PFSK-1 (cell line): ENCODE measurements around the gene PHRF1. TPM values are rescaled to one million over a fixed set of nuclear protein-coding genes. Genes with fewer than 3 reads are reported as not detected.

Source experiments
- FOXP2 ChIP-seq: optimal IDR thresholded peaks from 2 replicates; pipeline ENCODE3; 2011; ENCODE audit warnings: borderline replicate concordance, control low read depth, inconsistent platforms; ENCODE audit not compliant: insufficient read depth; ENCODE audit errors: extremely low read length, extremely low read depth
- POLR2AphosphoS5 ChIP-seq: IDR thresholded peaks from 2 replicates; pipeline ENCODE4 v1.6.1; 2012; ENCODE audit warnings: low read depth, mild to moderate bottlenecking, control low read depth, low read length, moderate library complexity
- REST ChIP-seq, 2 experiments: IDR thresholded peaks; 2 replicates each; pipeline versions ENCODE4 v1.6.1 to v1.8.0; 2011 to 2012; ENCODE audit warnings: low read depth in 2 of 2, low read length in 2 of 2, control low read depth in 1 of 2, inconsistent platforms in 1 of 2, mild to moderate bottlenecking in 1 of 2, moderate library complexity in 1 of 2; ENCODE audit not compliant: insufficient read depth in 1 of 2
- SIN3A ChIP-seq: IDR thresholded peaks from 2 replicates; pipeline ENCODE4 v1.6.1; 2012; ENCODE audit warnings: mild to moderate bottlenecking, low read length, moderate library complexity, borderline replicate concordance; ENCODE audit not compliant: insufficient read depth
- TAF1 ChIP-seq: IDR thresholded peaks from 2 replicates; pipeline ENCODE4 v1.6.1; 2012; ENCODE audit warnings: low read length, control low read depth, borderline replicate concordance; ENCODE audit not compliant: insufficient read depth
- polyA plus RNA-seq: library from polyadenylated mRNA; unstranded; fragments of >200 nt; gene quantifications from one replicate; pipeline ENCODE4 v1.2.1, GENCODE V29; 2012; ENCODE audit warnings: low read depth, missing spikeins; ENCODE audit not compliant: insufficient read length

The PHRF1 gene
- polyA plus RNA-seq: 36.4 TPM

- 0 out of 2 replicates have a peak, but pooled peaks have one; percentile 55 for TF ChIP-seq SIN3A
- peak; percentile 99 for TF ChIP-seq TAF1
- peak; percentile 21 to 43; a peak in 1 of 4 replicates for TF ChIP-seq REST (IDR thresholded peaks at IDR 0.05; ENCODE audit: insufficient read depth in 1 of 2, low read depth in 2 of 2, low read length in 2 of 2)
- peak; percentile 81 for TF ChIP-seq POLR2AphosphoS5
- TF ChIP-seq FOXP2: peak; percentile 10
These were observed at the start of gene PHRF1 for GRCh38 chr11:575996-576768. PHRF1 (plus strand) TSS chr11:576470; CDS start chr11:581513, 5,043 bp downstream.

- TF ChIP-seq REST (IDR thresholded peaks at IDR 0.05; ENCODE audit: insufficient read depth in 1 of 2, low read depth in 2 of 2, low read length in 2 of 2): no peak
- no peak for TF ChIP-seq SIN3A
- TF ChIP-seq POLR2AphosphoS5: no peak
- TF ChIP-seq TAF1: no peak
- TF ChIP-seq FOXP2: no peak
These were observed 48.0 kb upstream of the PHRF1 start for GRCh38 chr11:528166-528814.

DNA sequence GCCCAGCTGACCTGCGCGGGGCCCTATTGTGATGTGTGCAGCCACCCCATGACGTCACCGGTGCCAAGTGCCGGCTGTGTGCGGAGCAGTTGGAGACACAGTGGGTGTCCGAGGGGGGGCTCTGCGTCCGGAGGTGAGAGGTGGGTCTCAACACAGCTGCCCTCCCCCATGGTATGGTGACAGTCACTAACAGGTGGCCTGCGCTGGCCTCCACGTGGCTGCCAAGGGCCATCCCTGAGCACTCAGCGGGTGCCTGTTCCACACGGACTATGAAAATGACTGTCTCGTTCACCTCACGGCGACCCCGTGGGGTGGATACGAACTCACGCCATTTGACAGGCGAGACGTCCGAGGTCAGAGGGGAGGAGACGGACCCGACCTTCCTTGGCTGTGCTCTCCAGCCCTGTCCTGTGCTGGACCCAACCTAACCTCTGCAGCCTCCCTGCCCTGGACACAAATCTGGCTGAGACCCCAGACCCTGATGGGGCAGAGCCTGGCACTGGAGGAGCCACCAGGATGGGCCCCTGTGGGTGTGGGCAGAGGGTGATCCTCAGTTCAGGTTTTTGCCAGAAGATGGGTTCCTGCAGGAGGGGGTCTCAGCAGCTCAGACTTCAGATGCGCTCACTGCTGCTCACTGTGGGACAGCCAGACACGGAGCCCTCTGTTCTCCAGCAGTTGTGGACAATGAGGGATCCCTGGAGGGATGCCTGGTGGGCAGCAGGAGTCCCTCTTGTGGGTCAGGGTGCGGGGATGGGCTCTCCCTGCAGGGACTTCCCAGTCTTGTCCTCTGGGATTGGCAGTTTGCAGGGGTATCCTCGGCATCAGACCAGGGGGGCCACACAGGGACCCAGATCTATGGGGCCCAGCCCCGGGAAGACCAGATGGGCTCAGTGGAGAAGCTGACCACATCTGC is 47.2 kb upstream of the PHRF1 start:
- TF ChIP-seq TAF1 (no peak), POLR2AphosphoS5 (no peak), SIN3A (no peak), FOXP2 (no peak)

DNA sequence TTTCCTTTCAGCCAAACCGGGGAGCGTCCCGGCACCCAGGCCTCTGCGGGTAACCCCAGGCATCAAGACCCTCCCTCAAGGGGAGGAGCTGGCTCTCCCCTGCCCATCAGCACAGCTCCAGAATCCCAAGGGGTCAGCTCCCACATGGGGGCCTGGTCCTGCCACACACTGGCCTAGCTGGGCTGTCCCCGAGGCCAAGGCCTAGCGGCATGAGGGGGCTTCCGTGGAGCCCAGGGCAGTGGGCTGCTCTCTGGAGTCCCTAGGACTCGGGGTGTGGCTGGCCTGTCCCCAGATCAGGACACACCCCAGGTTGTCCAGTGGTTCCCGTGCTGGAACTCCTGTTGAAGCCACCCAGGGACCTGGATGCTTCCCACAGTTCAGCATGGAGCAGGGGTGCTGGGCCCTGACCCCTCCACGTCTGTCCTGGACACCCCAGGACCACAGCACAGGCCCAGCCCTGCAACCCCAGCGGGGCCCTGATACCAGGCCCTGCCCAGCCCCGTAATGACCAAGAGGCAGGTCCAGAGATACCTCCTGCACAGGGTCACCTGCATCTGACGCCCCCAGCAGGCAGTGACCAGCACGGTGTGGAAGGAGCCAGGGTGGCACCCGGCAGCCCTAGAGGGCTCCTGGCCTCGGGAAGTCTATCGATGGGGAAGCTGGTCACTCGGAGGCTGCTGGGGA is 46.4 kb upstream of the PHRF1 start:
- TF ChIP-seq SIN3A (no peak), TAF1 (no peak), FOXP2 (no peak), REST (IDR thresholded peaks at IDR 0.05; ENCODE audit: insufficient read depth in 1 of 2, low read depth in 2 of 2, low read length in 2 of 2) (no peak), POLR2AphosphoS5 (no peak)
